Lower leg skin (tissue), 4 donors: ENCODE results near the gene SORT1. TPM values are rescaled to one million over a fixed set of nuclear protein-coding genes. Genes with fewer than 3 reads are reported as not detected.

Source experiments
- DNase-seq, 2 donors: peaks; one replicate each; pipeline ENCODE4 v3.0.0-alpha.2; 2019; ENCODE audit warnings: low spot score in 2 of 2
- H3K4me3 ChIP-seq: fragments of 200-600 bp; sonication (generic); 2 replicates; pipeline ENCODE4 v1.5.1; 2017; ENCODE audit warnings: mild to moderate bottlenecking, low read depth; ENCODE audit not compliant: poor library complexity, severe bottlenecking
- POLR2A ChIP-seq, 2 donors: fragments of 450-650 bp; IDR thresholded peaks; one replicate each; pipeline ENCODE4 v1.6.1; 2016 to 2017; ENCODE audit warnings: antibody characterized with exemption in 2 of 2, mild to moderate bottlenecking in 1 of 2, moderate library complexity in 1 of 2
- WGBS, 2 donors: methylation state at CpG; one replicate each; pipeline ENCODE4 v1.1.5; 2018; 5-methylcytosine and 5-hydroxymethylcytosine counted together
- intact Hi-C: fragments of 100-400 bp; cut with DNase I; formaldehyde crosslinking; loops from one replicate; pipeline ENCODE4 v1.15.0; 2023; ENCODE audit warnings: low total_unique reads
- total RNA-seq, 4 donors: library from RNA; depleted of rRNA; stranded (reverse); fragments of >200 nt; gene quantifications; one replicate each; pipeline ENCODE4 v1.1.0, GENCODE V29; 2016
- TF ChIP-seq, protein P1 (sequence below), 3 donors: fragments of 450-650 bp; IDR thresholded peaks; one replicate each; pipeline ENCODE4 v1.5.1; 2016; ENCODE audit warnings: antibody characterized with exemption in 3 of 3, mild to moderate bottlenecking in 3 of 3, moderate library complexity in 2 of 3

SORT1 gene
- total RNA-seq, 4 donors from 2014 or later, result 29.8 to 53.1 (median 39.5) TPM

DNA sequence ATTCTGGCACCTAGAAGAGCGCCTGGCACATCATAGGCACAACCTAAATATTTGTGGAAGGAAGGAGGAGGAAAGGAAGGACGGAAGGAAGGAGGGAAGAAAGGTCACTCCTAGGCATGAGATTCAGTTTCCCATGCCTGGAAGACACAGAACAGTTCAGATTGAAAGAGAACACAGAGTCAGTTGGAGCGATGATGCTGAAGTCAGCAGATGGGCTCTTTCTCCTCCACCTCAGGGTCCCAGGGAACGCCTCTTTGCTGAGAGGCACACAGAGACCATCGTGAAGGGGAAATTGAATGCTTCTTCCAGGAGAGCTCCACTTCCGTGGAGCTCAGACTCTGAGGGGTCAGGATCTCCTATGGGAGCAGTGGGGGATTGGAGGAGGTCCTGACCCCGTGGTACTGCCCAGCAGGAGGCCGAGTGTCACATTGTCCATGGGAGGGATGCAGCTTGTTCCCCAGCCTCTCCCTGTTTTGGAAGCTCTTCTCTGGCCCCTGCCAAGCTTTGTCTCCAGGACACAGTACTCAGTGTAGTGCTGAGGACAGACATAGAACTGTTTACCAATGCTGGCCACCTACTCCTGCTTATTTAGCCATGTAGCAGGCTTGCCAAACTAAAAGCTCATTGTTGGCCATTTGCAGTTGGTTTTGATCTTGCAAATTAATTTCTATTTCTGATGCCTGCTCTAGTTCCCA lies 93.3 kb downstream of the SORT1 start:
- WGBS, 2 donors, result 46 to 66% methylated on average over 8 of the region's 8 CpGs
- H3K4me3 ChIP-seq, result no peak overlapping the region
- DNase-seq, result no peak
- TF ChIP-seq, protein P1, sequence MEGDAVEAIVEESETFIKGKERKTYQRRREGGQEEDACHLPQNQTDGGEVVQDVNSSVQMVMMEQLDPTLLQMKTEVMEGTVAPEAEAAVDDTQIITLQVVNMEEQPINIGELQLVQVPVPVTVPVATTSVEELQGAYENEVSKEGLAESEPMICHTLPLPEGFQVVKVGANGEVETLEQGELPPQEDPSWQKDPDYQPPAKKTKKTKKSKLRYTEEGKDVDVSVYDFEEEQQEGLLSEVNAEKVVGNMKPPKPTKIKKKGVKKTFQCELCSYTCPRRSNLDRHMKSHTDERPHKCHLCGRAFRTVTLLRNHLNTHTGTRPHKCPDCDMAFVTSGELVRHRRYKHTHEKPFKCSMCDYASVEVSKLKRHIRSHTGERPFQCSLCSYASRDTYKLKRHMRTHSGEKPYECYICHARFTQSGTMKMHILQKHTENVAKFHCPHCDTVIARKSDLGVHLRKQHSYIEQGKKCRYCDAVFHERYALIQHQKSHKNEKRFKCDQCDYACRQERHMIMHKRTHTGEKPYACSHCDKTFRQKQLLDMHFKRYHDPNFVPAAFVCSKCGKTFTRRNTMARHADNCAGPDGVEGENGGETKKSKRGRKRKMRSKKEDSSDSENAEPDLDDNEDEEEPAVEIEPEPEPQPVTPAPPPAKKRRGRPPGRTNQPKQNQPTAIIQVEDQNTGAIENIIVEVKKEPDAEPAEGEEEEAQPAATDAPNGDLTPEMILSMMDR (IDR thresholded peaks at IDR 0.05), result no peak
- no peak for TF ChIP-seq POLR2A (IDR thresholded peaks at IDR 0.05)
- intact Hi-C loops, result no loop called here

GRCh38 chr1:109301874-109302273 lies 95.8 kb downstream of the SORT1 start:
- no peak for DNase-seq
- intact Hi-C loops, result no loop called here
- TF ChIP-seq, protein P1 (IDR thresholded peaks at IDR 0.05), result no peak
- TF ChIP-seq POLR2A (IDR thresholded peaks at IDR 0.05), result no peak
- no peak overlapping the region for H3K4me3 ChIP-seq
- WGBS, 2 donors, result 82 to 89% methylated on average over 5 of the region's 5 CpGs

GRCh38 chr1:109300650-109301151 lies 97.0 kb downstream of the SORT1 start:
- no peak for TF ChIP-seq POLR2A (IDR thresholded peaks at IDR 0.05)
- TF ChIP-seq, protein P1 (IDR thresholded peaks at IDR 0.05), result no peak
- DNase-seq, result no peak
- WGBS, 2 donors, result 86 to 90% methylated on average over 16 of the region's 16 CpGs
- H3K4me3 ChIP-seq, result no peak overlapping the region
- intact Hi-C loops, result no loop called here

DNA sequence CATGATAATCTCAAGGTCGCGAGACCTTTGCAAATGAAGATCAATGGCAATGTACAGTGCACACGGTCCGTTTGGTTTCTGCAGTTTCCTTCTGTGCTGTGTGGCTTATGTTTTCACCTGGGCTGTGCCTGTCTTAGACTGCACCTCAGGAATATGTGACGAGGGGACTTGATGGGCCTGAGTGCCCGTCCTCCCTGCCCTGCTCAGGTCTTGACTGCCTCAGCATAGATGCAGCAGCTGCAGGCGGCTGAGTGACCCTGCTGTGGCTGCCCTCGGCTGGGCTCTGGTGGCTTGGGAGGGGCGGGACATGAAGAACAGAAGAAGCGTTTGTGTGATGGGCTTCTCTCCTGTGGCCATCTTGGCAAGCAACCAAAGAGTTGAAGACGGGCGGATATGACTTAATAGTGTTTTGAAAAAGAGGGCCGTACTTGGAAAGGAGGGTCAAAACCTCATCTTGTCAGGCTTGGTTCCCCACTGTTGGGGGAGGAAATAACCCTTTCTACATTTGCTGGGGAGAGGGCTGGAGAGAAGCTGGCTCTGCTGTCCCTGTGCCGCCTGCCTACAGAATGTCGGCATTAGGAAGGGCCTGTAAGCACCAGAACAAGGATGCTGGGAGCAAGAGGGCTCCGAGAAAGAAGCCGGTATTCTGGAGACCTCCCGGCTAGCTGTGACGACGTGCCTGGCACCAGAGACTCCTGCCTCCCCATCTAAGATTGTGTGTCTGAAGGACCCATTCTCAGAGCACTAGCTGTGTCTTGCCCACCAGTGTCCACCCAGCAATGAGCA lies 98.0 kb downstream of the SORT1 start:
- no peak for TF ChIP-seq POLR2A (IDR thresholded peaks at IDR 0.05)
- TF ChIP-seq, protein P1 (IDR thresholded peaks at IDR 0.05), result no peak
- 77 to 80% methylated on average over 20 of the region's 20 CpGs for WGBS, 2 donors
- H3K4me3 ChIP-seq, result no peak overlapping the region
- intact Hi-C loops, result no loop called here
- DNase-seq, result no peak

GRCh38 chr1:109298666-109299557 lies 98.8 kb downstream of the SORT1 start:
- WGBS, 2 donors, result 31 to 38% methylated on average over 11 of the region's 11 CpGs
- intact Hi-C loops, result no loop called here
- DNase-seq, result no peak
- no peak overlapping the region for H3K4me3 ChIP-seq
- TF ChIP-seq, protein P1 (IDR thresholded peaks at IDR 0.05), result no peak
- TF ChIP-seq POLR2A (IDR thresholded peaks at IDR 0.05), result no peak
